AG04450 (cell line): Measurements from ENCODE around the gene XK. TPM values are rescaled to one million over a fixed set of nuclear protein-coding genes. Genes with fewer than 3 reads are reported as not detected.

Experiments
- CTCF ChIA-PET: fragments of 300-600, 350-600 bp; formaldehyde crosslinking; extraction: SDS; loops from one replicate; lab custom pipeline; 2022; ENCODE audit warnings: antibody characterized with exemption, inconsistent platforms; lab: Charles Lee
- POLR2A ChIA-PET: fragments of 350-600 bp; formaldehyde crosslinking; extraction: SDS; loops from one replicate; lab custom pipeline; 2021; ENCODE audit warnings: antibody characterized with exemption, inconsistent platforms; lab: Yijun Ruan, JAX
- DNase-seq: peaks from one replicate; pipeline ENCODE4 v3.0.0-alpha.2; 2011; ENCODE audit warnings: low read depth, low spot score
- H3K27ac ChIP-seq: one replicate; pipeline ENCODE4 v1.5.1; 2012; ENCODE audit warnings: low read depth, low read length, control low read depth
- H3K27me3 ChIP-seq: one replicate; pipeline ENCODE4 v1.6.0; 2012; ENCODE audit warnings: low read length; ENCODE audit not compliant: control insufficient read depth, insufficient read depth
- H3K4me3 ChIP-seq: 2 replicates; pipeline ENCODE4 v1.5.1; 2011; ENCODE audit warnings: mild to moderate bottlenecking, low read depth, low read length, control low read depth
- H3K9me3 ChIP-seq: 2 replicates; pipeline ENCODE4 v1.5.1; 2012; ENCODE audit warnings: low read length; ENCODE audit not compliant: control insufficient read depth, insufficient read depth
- polyA plus RNA-seq: library from polyadenylated mRNA; depleted of rRNA; stranded (reverse); fragments of >200 nt; gene quantifications from 2 replicates; pipeline ENCODE4 v1.2.3, GENCODE V29; 2011
- TF ChIP-seq, protein P1 (sequence below): IDR thresholded peaks from 2 replicates; pipeline ENCODE4 v1.5.1; 2011; ENCODE audit warnings: low read depth, low read length, control low read depth, inconsistent platforms

Gene XK
- polyA plus RNA-seq, 1 experiment, result 0.11 TPM

DNA sequence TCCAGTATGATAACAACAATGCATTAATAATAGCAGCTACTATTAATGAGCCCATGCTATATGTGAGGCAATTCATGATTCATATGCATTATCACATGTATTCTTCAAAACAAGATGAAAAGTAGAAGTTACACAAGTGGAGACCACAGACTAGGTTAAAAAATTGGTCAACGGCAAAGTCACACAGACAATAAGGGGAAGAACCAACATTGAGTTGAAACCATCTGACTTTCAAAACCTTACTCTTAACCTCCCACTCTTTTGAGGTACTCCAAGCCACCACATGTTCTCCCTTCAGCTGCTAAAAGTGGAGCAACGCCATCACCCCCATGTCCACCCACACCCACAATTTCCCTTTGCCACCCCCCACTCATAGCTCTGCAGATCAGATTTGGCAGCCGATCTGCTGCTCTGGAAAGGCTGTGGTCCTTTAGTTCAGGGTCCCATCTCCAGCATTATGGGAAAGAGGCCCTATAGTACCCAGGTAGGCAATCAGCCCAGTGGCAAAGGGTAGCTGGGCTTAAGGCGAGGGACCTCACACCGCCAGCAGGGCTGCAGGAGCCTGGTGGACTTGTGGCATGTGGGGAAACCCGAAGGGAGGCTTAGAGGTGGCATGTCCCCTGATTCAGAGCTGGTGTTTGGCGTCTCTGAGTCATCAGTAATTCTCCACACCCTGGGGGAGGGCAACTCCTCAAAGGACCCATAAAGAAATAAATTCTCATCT, 60.8 kb downstream of the XK start:
- Histone ChIP-seq H3K27me3 (no peaks in the 10 kb centered on the region), H3K9me3 (no peaks in the 10 kb centered on the region), H3K27ac (no peak overlapping the region), H3K4me3 (no peak overlapping the region)
- no peak for DNase-seq
- ChIA-PET POLR2A (no interaction called here), CTCF (interaction anchor here (0.8 to 3.2 kb wide), 12 partner anchors 12 to 581 kb away, joined by 3 to 50 read pairs (median 5); partner anchors contain the start of gene RPGR)
- TF ChIP-seq, protein P1, sequence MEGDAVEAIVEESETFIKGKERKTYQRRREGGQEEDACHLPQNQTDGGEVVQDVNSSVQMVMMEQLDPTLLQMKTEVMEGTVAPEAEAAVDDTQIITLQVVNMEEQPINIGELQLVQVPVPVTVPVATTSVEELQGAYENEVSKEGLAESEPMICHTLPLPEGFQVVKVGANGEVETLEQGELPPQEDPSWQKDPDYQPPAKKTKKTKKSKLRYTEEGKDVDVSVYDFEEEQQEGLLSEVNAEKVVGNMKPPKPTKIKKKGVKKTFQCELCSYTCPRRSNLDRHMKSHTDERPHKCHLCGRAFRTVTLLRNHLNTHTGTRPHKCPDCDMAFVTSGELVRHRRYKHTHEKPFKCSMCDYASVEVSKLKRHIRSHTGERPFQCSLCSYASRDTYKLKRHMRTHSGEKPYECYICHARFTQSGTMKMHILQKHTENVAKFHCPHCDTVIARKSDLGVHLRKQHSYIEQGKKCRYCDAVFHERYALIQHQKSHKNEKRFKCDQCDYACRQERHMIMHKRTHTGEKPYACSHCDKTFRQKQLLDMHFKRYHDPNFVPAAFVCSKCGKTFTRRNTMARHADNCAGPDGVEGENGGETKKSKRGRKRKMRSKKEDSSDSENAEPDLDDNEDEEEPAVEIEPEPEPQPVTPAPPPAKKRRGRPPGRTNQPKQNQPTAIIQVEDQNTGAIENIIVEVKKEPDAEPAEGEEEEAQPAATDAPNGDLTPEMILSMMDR, result no peak

DNA sequence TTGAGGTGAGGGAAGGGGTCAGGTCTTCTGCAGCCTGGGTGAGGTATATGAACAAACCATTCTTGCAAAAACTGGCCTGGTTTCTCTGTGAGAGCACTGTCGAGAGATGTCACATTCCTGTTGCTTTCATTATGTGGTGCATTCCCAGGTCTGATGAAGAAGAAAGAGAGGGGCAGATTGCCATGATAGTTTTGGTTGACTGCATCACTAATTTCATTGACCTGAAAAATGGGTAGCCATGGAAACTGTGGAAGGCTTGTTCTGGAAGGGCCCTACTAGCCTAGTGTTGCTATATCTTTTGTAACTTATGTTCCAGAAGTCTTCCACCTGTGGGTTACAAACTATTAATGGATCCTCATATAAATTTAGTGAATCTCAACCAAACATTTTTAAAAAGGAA, 61.4 kb downstream of the XK start:
- CTCF ChIA-PET, result interaction anchor here (1.5 to 3.2 kb wide), 5 partner anchors 78 to 580 kb away, joined by 5 to 50 read pairs (median 28); partner anchors contain the start of gene RPGR
- Histone ChIP-seq H3K27me3 (no peaks in the 10 kb centered on the region), H3K27ac (no peak overlapping the region), H3K4me3 (no peak overlapping the region), H3K9me3 (no peaks in the 10 kb centered on the region)
- no peak for DNase-seq
- POLR2A ChIA-PET, result no interaction called here
- TF ChIP-seq, protein P1, result no peak

DNA sequence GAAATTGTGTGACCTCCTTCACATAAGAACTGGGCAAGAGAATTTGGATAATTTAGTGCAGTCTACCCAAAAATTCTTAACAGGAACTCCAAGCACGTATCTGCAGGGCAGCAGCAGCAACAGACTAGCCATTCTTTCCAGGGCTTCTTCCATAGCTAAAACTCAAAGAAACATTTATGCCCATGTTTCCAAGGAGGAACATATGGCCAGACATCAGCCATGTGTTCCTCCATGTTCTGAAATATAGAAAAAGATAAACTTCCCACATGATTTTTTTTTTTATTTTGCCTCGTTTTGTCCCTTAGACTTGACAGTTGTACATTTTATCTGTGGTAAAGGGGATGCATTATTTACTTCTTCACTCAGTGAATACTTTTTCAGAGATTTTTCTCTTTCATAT, 66.7 kb downstream of the XK start:
- ChIA-PET POLR2A (no interaction called here), CTCF (no interaction called here)
- no peaks in the 10 kb centered on the region for H3K27me3 ChIP-seq

DNA sequence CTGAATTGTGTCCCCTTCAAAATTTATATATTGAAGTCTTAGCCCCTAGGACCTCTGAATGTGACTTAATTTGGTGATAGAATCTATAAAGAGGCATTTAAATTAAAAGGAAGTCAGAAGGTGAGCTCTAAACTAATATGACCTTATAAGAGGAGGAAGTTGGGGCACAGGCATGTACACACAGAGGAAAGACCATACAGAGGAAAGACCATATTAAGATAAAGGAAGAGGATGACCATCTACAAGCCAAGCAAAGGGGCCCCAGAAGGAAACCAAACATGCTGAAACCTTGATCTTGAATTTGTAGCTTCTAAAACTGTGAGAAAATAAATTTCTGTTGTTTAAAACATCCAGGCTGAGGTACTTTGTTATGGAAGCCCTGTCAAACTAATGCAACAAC, 67.3 kb downstream of the XK start:
- TF ChIP-seq, protein P1, result no peak
- no peak overlapping the region for H3K4me3 ChIP-seq
- CTCF ChIA-PET, result no interaction called here
- no peaks in the 10 kb centered on the region for H3K9me3 ChIP-seq
- POLR2A ChIA-PET, result no interaction called here
- no peaks in the 10 kb centered on the region for H3K27me3 ChIP-seq
- no peak overlapping the region for H3K27ac ChIP-seq
- no peak for DNase-seq

More for the DNA sequence above, 66.7 kb downstream of the XK start:
- DNase-seq, result no peak
- TF ChIP-seq, protein P1, result no peak
- Histone ChIP-seq H3K9me3 (no peaks in the 10 kb centered on the region), H3K4me3 (no peak overlapping the region), H3K27ac (no peak overlapping the region)

DNA sequence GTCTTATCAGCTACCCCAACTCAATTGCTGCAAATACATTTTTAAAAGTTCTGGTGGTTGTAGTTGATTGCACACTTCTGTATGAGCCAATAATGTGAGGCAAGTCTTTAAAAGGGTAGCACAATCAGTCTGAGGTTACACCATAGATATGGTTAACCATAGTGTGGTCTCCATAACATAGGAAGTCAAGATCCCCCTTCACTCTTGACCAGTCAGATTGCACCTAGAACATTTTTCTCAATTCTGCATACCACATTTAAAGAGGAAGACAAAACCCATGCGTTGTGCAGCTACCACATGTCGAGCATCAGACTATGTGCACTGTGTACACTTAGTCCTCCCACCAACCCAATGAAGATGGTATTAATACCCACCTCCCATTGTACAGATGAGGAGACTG, 67.8 kb downstream of the XK start:
- ChIA-PET CTCF (no interaction called here), POLR2A (no interaction called here)
- Histone ChIP-seq H3K9me3 (no peaks in the 10 kb centered on the region), H3K27me3 (no peaks in the 10 kb centered on the region), H3K27ac (no peak overlapping the region), H3K4me3 (no peak overlapping the region)
- TF ChIP-seq, protein P1, result no peak
- DNase-seq, result no peak
